GM13976 (cell line): ENCODE results near the gene KLF13.

Experiments
- DNase-seq: peaks from one replicate; pipeline ENCODE4 v3.0.0; 2012; ENCODE audit warnings: low spot score
- CTCF ChIP-seq: IDR thresholded peaks from 2 replicates; pipeline ENCODE4 v1.5.1; 2012; ENCODE audit warnings: borderline replicate concordance, mild to moderate bottlenecking; ENCODE audit not compliant: insufficient read depth; ENCODE audit errors: extremely low read depth, missing control alignments, control extremely low read depth
- in situ Hi-C: fragments of 300-500 bp; cut with MboI; formaldehyde crosslinking; loops from one replicate; pipeline ENCODE4 v1.12.0; 2022; ENCODE audit warnings: low sequenced_read_pairs, mixed read lengths, inconsistent platforms; ENCODE audit not compliant: unreplicated experiment

The KLF13 gene

GRCh38 chr15:31307270-31308184, 19.1 kb upstream of the KLF13 start:
- no peak for DNase-seq
- in situ Hi-C loops, result no loop called here

GRCh38 chr15:31308185-31308639, 18.4 kb upstream of the KLF13 start:
- no peak for TF ChIP-seq CTCF
- in situ Hi-C loops, result no loop called here
- DNase-seq, result peak; percentile 85

More at GRCh38 chr15:31307270-31308184, 19.1 kb upstream of the KLF13 start:
- no peak for TF ChIP-seq CTCF

- no peak for TF ChIP-seq CTCF
Measured at GRCh38 chr15:31309893-31310606, 16.6 kb upstream of the KLF13 start.

GRCh38 chr15:31311735-31312619, 14.7 kb upstream of the KLF13 start:
- no peak for DNase-seq
- in situ Hi-C loops, result no loop called here
- TF ChIP-seq CTCF, result no peak

More at GRCh38 chr15:31309893-31310606, 16.6 kb upstream of the KLF13 start:
- DNase-seq, result no peak
- in situ Hi-C loops, result no loop called here

- in situ Hi-C loops, result no loop called here
- no peak for DNase-seq
- no peak for TF ChIP-seq CTCF
Measured at GRCh38 chr15:31313223-31313622, 13.4 kb upstream of the KLF13 start.

GRCh38 chr15:31314380-31314779, 12.3 kb upstream of the KLF13 start:
- in situ Hi-C loops, result no loop called here
- no peak for DNase-seq

More at GRCh38 chr15:31314380-31314779, 12.3 kb upstream of the KLF13 start:
- TF ChIP-seq CTCF, result no peak
